Measurements from ENCODE around the gene C16orf46. TPM values are rescaled to one million over a fixed set of nuclear protein-coding genes. Genes with fewer than 3 reads are reported as not detected.

Gene C16orf46
- 1 to 10 TPM in 1 of 4 donors, under 1 TPM in 2, not detected in 1; 0.57 to 2.2 (median 0.81) TPM for total RNA-seq

GRCh38 chr16:81077076-81077940 lies at the start of gene C16orf46:
C16orf46 (minus strand) TSS chr16:81077238; CDS start chr16:81063955, 13,283 bp downstream.
- TF ChIP-seq POLR2A (IDR thresholded peaks at IDR 0.05): peak in 1 of 2 donors; percentile 80
- peak in 2 of 3 donors; percentile 75 to 78 for TF ChIP-seq POLR2AphosphoS5 (IDR thresholded peaks at IDR 0.05)
- TF ChIP-seq CTCF (IDR thresholded peaks at IDR 0.05): no peak
- DNase-seq (ENCODE audit: low spot score in 2 of 2): peak; percentile 98 to 99
- Histone ChIP-seq H3K27ac (peak within 1 kb of the TSS; percentile 90), H3K4me3 (peak within 1 kb of the TSS; percentile 71), H3K4me1 (peaks cover 8% of the 10 kb centered on the region), H3K27me3 (no peaks in the 10 kb centered on the region), H3K9me3 (no peaks in the 10 kb centered on the region), H3K36me3 (no peaks in the 10 kb centered on the region)
- WGBS: 28% methylated on average over 22 of the region's 59 CpGs

DNA sequence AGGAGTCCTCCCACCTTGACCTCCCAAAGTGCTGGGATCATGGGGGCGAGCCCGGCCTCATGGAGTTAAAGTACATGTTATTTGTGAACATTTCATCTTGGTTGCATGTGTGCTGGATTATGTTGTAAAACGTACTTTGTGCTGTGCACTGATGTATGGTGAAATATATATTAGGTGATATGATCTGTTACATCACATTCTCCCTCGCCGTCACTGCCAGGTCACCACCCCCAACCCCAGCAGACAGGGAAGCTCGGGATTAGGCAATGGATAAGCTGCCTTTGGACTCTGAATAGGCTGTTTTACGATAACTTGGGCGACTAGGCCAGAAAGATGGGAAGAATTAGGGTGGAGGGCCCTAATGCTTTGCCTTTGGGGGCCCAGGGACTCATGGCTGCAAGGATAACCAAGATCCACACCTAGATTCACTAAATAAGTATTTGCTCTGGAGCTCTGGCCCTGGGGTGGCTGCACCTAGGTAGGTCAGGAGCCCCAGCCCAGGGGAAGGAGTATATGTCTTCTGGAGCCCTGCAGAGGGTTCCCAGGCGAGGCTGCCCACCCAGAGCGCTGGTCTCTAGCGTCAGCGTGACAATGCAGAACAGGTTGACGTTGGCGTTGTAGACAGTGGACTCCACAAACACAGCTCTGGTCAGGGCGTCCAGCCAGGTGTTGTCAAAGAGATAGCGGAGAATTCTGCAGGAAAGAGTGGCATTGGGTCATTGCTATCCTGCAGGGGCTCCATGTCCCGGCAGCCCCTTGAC lies 46.2 kb upstream of the C16orf46 start:
- H3K4me3 ChIP-seq: no peak overlapping the region
- no peaks in the 10 kb centered on the region for H3K4me1 ChIP-seq
- H3K27ac ChIP-seq: no peak overlapping the region
- peaks cover 4% of the 10 kb centered on the region for H3K36me3 ChIP-seq
- DNase-seq (ENCODE audit: low spot score in 2 of 2): no peak
- no peaks in the 10 kb centered on the region for H3K9me3 ChIP-seq
- TF ChIP-seq CTCF (IDR thresholded peaks at IDR 0.05) (no peak), EP300 (IDR thresholded peaks at IDR 0.05) (no peak), POLR2A (IDR thresholded peaks at IDR 0.05) (no peak), POLR2AphosphoS5 (IDR thresholded peaks at IDR 0.05) (no peak)
- no peaks in the 10 kb centered on the region for H3K27me3 ChIP-seq
- WGBS: 81% methylated on average over 17 of the region's 17 CpGs

DNA sequence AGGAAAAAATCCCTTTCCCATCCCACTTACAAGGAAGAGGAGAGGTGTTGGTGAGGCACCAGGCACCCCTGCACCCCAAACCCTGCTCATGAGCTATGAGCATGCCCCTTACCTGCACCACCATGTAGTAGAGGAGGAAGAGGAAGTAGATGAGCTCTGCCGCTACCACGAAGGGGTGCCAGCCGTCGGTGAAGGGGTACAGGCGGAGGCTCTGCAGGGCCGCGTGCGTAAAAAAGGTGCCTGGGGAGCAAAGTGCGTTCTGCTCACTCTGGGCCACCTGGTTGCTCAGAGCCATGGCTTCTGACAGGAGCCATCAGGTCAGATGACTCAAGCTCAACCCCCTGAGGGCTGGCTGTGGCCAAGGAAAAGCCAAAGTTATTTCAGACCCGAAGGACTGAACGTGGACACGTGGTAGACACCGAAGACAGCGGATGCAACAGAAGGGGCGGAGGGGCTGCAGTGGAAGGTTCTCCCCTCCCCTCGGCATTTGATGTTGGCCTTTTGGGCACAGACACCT lies 44.5 kb upstream of the C16orf46 start:
- no peak overlapping the region for H3K4me3 ChIP-seq
- H3K36me3 ChIP-seq: no peaks in the 10 kb centered on the region
- H3K9me3 ChIP-seq: no peaks in the 10 kb centered on the region
- no peak overlapping the region for H3K27ac ChIP-seq
- 88% methylated on average over 16 of the region's 16 CpGs for WGBS
- H3K4me1 ChIP-seq: no peaks in the 10 kb centered on the region
- no peak for DNase-seq (ENCODE audit: low spot score in 2 of 2)
- H3K27me3 ChIP-seq: no peaks in the 10 kb centered on the region
- no peak for TF ChIP-seq POLR2A (IDR thresholded peaks at IDR 0.05)
- no peak for TF ChIP-seq EP300 (IDR thresholded peaks at IDR 0.05)
- TF ChIP-seq CTCF (IDR thresholded peaks at IDR 0.05): no peak
- TF ChIP-seq POLR2AphosphoS5 (IDR thresholded peaks at IDR 0.05): no peak

DNA sequence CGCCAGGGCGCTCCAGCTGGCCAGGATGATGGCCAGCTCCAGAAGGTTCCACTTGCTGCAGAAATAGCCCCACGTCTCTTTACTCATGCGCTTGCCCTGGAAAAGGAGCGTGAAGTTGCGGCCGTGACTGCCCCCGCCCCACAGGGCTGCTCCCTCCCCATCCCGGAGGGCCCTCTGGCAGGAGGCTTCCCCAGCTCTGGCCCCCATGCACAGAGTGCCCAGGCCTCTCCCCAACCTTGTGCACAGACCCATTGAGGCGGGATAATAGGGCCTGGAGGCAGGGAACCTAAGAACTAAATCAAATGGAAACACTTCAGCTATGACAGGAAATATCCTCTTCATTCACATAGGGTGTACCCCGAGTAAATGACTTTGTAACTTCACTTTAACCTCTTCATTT lies 40.4 kb upstream of the C16orf46 start:
- Histone ChIP-seq H3K9me3 (no peaks in the 10 kb centered on the region), H3K27ac (no peak overlapping the region), H3K36me3 (no peaks in the 10 kb centered on the region), H3K4me1 (no peaks in the 10 kb centered on the region), H3K27me3 (no peaks in the 10 kb centered on the region), H3K4me3 (no peak overlapping the region)
- 55% methylated on average over 11 of the region's 11 CpGs for WGBS
- TF ChIP-seq EP300 (IDR thresholded peaks at IDR 0.05) (no peak), POLR2A (IDR thresholded peaks at IDR 0.05) (no peak), POLR2AphosphoS5 (IDR thresholded peaks at IDR 0.05) (no peak), CTCF (IDR thresholded peaks at IDR 0.05) (no peak)
- DNase-seq (ENCODE audit: low spot score in 2 of 2): no peak

DNA sequence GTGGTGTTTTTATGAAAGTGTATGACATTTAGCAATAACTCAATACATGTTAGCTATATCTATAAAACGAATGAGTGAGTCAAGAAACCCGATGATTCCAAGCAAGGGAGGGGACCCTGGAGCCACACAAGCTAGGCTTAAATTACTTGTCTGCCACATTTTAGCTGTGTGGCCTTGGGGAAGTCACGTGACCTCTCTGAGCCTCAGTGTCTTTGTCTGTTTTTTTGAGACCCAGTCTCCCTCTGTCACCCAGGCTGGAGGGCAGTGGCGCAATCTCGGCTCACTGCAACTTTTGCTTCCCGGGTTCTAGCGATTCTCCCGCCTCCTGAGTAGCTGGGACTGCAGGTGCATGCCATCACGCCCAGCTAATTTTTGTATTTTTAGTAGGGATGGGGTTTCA lies 39.2 kb upstream of the C16orf46 start:
- Histone ChIP-seq H3K27ac (no peak overlapping the region), H3K4me3 (no peak overlapping the region), H3K36me3 (no peaks in the 10 kb centered on the region), H3K4me1 (no peaks in the 10 kb centered on the region), H3K27me3 (no peaks in the 10 kb centered on the region), H3K9me3 (no peaks in the 10 kb centered on the region)
- DNase-seq (ENCODE audit: low spot score in 2 of 2): no peak
- WGBS: 84% methylated on average over 9 of the region's 9 CpGs
- no peak for TF ChIP-seq CTCF (IDR thresholded peaks at IDR 0.05)
- no peak for TF ChIP-seq POLR2A (IDR thresholded peaks at IDR 0.05)
- TF ChIP-seq EP300 (IDR thresholded peaks at IDR 0.05): no peak
- TF ChIP-seq POLR2AphosphoS5 (IDR thresholded peaks at IDR 0.05): no peak
